GM21360 (cell line): Measurements from ENCODE around the gene EVA1C.
"Not testable (repeated sequence)": the region's sequence is repeated elsewhere in the genome, so short reads cannot be mapped to it uniquely, and the experiment has no call there.

Experiments
- ATAC-seq: cut with Tn5 transposase; IDR thresholded peaks from one replicate; pipeline ENCODE4 v1.9.1; 2021; ENCODE audit warnings: mild to moderate bottlenecking, moderate library complexity; ENCODE audit not compliant: unreplicated experiment

EVA1C gene

GRCh38 chr21:32423320-32424190, 11.0 kb downstream of the EVA1C start:
- no peak for ATAC-seq

- ATAC-seq: no peak
Measured at GRCh38 chr21:32424191-32424535, 11.7 kb downstream of the EVA1C start.

GRCh38 chr21:32424674-32425073, 12.2 kb downstream of the EVA1C start:
- ATAC-seq: no peak

- no peak for ATAC-seq
Measured at GRCh38 chr21:32425628-32426027, 13.1 kb downstream of the EVA1C start.

- no peak for ATAC-seq
Measured at GRCh38 chr21:32426066-32426465, 13.6 kb downstream of the EVA1C start.

- ATAC-seq: no peak
Measured at GRCh38 chr21:32426592-32427051, 14.1 kb downstream of the EVA1C start.

- ATAC-seq: no peak
Measured at GRCh38 chr21:32427958-32428623, 15.6 kb downstream of the EVA1C start.

GRCh38 chr21:32432982-32433660, 20.6 kb downstream of the EVA1C start:
- ATAC-seq: not testable (repeated sequence)

- no peak for ATAC-seq
Measured at GRCh38 chr21:32437729-32438128, 25.2 kb downstream of the EVA1C start.

- ATAC-seq: no peak
Measured at GRCh38 chr21:32442566-32443318, 30.2 kb downstream of the EVA1C start.

- ATAC-seq: no peak
Measured at GRCh38 chr21:32445101-32445500, 32.6 kb downstream of the EVA1C start.

- ATAC-seq: not testable (repeated sequence)
Measured at GRCh38 chr21:32446440-32446839, 33.9 kb downstream of the EVA1C start.

GRCh38 chr21:32447224-32447623, 34.7 kb downstream of the EVA1C start:
- ATAC-seq: no peak

- ATAC-seq: no peak
Measured at GRCh38 chr21:32448803-32449594, 36.5 kb downstream of the EVA1C start.

GRCh38 chr21:32450881-32451701, 38.6 kb downstream of the EVA1C start:
- not testable (repeated sequence) for ATAC-seq

GRCh38 chr21:32452191-32452590, 39.7 kb downstream of the EVA1C start:
- ATAC-seq: not testable (repeated sequence)

- ATAC-seq: no peak
Measured at GRCh38 chr21:32452641-32453040, 40.1 kb downstream of the EVA1C start.

GRCh38 chr21:32455548-32455947, 43.0 kb downstream of the EVA1C start:
- no peak for ATAC-seq

- no peak for ATAC-seq
Measured at GRCh38 chr21:32456497-32456918, 44.0 kb downstream of the EVA1C start.
